Measurements from ENCODE around the gene KCNQ5.

DNA sequence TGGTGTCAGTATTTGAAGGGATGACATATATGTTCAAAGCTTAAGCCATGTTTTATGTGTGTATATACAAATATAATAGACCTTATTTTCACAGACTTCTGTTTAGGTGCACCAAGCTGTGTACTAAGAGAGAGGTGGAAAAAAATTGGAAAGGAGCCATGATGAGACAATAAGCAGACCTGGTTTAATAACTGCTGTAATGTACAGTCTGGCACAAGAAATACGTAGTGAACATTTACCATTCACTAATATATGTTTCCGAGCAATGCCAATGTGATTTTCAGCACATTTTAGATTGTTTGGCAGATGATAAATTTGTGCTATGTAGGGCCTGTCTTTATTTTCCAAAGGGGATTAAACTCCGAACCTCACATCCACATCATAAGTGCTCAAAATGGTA, 487.1 kb downstream of the KCNQ5 start:
- TF ChIP-seq POLR2A (IDR thresholded peaks at IDR 0.05): no peak
- TF ChIP-seq, protein P1, sequence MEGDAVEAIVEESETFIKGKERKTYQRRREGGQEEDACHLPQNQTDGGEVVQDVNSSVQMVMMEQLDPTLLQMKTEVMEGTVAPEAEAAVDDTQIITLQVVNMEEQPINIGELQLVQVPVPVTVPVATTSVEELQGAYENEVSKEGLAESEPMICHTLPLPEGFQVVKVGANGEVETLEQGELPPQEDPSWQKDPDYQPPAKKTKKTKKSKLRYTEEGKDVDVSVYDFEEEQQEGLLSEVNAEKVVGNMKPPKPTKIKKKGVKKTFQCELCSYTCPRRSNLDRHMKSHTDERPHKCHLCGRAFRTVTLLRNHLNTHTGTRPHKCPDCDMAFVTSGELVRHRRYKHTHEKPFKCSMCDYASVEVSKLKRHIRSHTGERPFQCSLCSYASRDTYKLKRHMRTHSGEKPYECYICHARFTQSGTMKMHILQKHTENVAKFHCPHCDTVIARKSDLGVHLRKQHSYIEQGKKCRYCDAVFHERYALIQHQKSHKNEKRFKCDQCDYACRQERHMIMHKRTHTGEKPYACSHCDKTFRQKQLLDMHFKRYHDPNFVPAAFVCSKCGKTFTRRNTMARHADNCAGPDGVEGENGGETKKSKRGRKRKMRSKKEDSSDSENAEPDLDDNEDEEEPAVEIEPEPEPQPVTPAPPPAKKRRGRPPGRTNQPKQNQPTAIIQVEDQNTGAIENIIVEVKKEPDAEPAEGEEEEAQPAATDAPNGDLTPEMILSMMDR (IDR thresholded peaks at IDR 0.05): no peak
